GM12878 (cell line): ENCODE measurements around the gene PGBD5. TPM values are rescaled to one million over a fixed set of nuclear protein-coding genes. Genes with fewer than 3 reads are reported as not detected.

Source experiments
- ATAC-seq: fragments of 200-7000 bp; cut with Tn5 transposase; 3 replicates; pipeline ENCODE4 v1.9.1; 2020; ENCODE audit warnings: mild to moderate bottlenecking, moderate library complexity
- BruUV-seq: library from RNA; stranded (reverse); fragments of 400-500 nt; replicated peaks from 2 replicates; lab custom pipeline; 2021; lab: Mats Ljungman, UMichigan
- CTCF ChIA-PET: fragments of 300-600 bp; sonication (Branson Sonifier 250); formaldehyde crosslinking; extraction: SDS; loops from one replicate; lab custom pipeline; 2021; ENCODE audit warnings: inconsistent platforms; lab: Yijun Ruan, JAX
- POLR2A ChIA-PET: fragments of 350-600 bp; formaldehyde crosslinking; extraction: SDS; loops from one replicate; lab custom pipeline; 2021; ENCODE audit warnings: inconsistent platforms; lab: Charles Lee
- RAD21 ChIA-PET: fragments of 300-600 bp; sonication (Branson Sonifier 250); formaldehyde crosslinking; loops from one replicate; lab custom pipeline; 2023; ENCODE audit warnings: antibody characterized with exemption; ENCODE audit not compliant: unreplicated experiment; lab: Charles Lee
- SMC1A ChIA-PET: fragments of 300-600 bp; sonication (Branson Sonifier 250); formaldehyde crosslinking; loops from one replicate; lab custom pipeline; 2023; ENCODE audit not compliant: unreplicated experiment, uncharacterized antibody; lab: Charles Lee
- DNase-seq: peaks from one replicate; pipeline ENCODE4 v3.0.0-alpha.2; 2011; ENCODE audit warnings: low read depth, low spot score
- FAIRE-seq: peaks from 3 replicates; lab custom pipeline; 2011; peaks lifted over from hg19 to GRCh38; lab: Jason Lieb, UNC
- H2AFZ ChIP-seq: 2 replicates; pipeline ENCODE4 v1.6.0; 2011; ENCODE audit warnings: low read depth, low read length, control low read depth; ENCODE audit not compliant: control insufficient read depth
- H3K27ac ChIP-seq: 2 replicates; pipeline ENCODE4 v1.5.1; 2011; ENCODE audit warnings: control low read depth; ENCODE audit not compliant: control insufficient read depth, insufficient read depth
- H3K27me3 ChIP-seq, 2 experiments: replicated peaks in 1 of 2; 2 replicates each; pipeline versions ENCODE4 v1.6.0 to v1.6.1; 2011; ENCODE audit warnings: low read length in 1 of 2; ENCODE audit not compliant: control insufficient read depth in 2 of 2, insufficient read depth in 2 of 2
- H3K36me3 ChIP-seq, 2 experiments: 2 replicates each; pipeline ENCODE4 v1.5.1; 2011; ENCODE audit warnings: low read length in 1 of 2; ENCODE audit not compliant: control insufficient read depth in 2 of 2, insufficient read depth in 2 of 2
- H3K4me1 ChIP-seq: 2 replicates; pipeline ENCODE4 v1.6.1; 2011; ENCODE audit warnings: mild to moderate bottlenecking, low read length, moderate library complexity, mixed read lengths; ENCODE audit not compliant: control insufficient read depth, insufficient read depth
- H3K4me2 ChIP-seq: 2 replicates; pipeline ENCODE4 v1.6.0; 2011; ENCODE audit warnings: control low read depth; ENCODE audit not compliant: control insufficient read depth, insufficient read depth
- H3K4me3 ChIP-seq: fragments of 200-600 bp; sonication (generic); 2 replicates; pipeline ENCODE4 v1.5.1; 2016
- H3K79me2 ChIP-seq: 2 replicates; pipeline ENCODE4 v1.6.0; 2011; ENCODE audit warnings: low read length; ENCODE audit not compliant: control insufficient read depth, insufficient read depth
- H3K9ac ChIP-seq: 2 replicates; pipeline ENCODE4 v1.8.0; 2011; ENCODE audit warnings: low read length, control low read depth, mixed read lengths; ENCODE audit not compliant: control insufficient read depth, insufficient read depth
- H3K9me3 ChIP-seq: replicated peaks from 3 replicates; pipeline ENCODE4 v1.5.1; 2011; ENCODE audit warnings: mild to moderate bottlenecking, low read length; ENCODE audit not compliant: control insufficient read depth, insufficient read depth
- H4K20me1 ChIP-seq: 2 replicates; pipeline ENCODE4 v1.6.0; 2011; ENCODE audit not compliant: control insufficient read depth, insufficient read depth
- BACH1 ChIP-seq: fragments of 450-650 bp; IDR thresholded peaks from 2 replicates; pipeline ENCODE4 v1.6.1; 2017; ENCODE audit warnings: mild to moderate bottlenecking, borderline replicate concordance
- CHD1 ChIP-seq: IDR thresholded peaks from 2 replicates; pipeline ENCODE4 v1.6.1; 2012; ENCODE audit warnings: low read depth, low read length, improper control_type of control experiment
- SIN3A ChIP-seq: IDR thresholded peaks from 2 replicates; pipeline ENCODE4 v1.6.1; 2012; ENCODE audit warnings: low read depth, low read length, improper control_type of control experiment
- SMARCA5 ChIP-seq: fragments of 450-650 bp; IDR thresholded peaks from 2 replicates; pipeline ENCODE4 v1.6.1; 2017; ENCODE audit warnings: mild to moderate bottlenecking
- SMC3 ChIP-seq: IDR thresholded peaks from 2 replicates; pipeline ENCODE4 v1.6.1; 2011; ENCODE audit warnings: low read length, improper control_type of control experiment, borderline replicate concordance
- SREBF1 ChIP-seq: IDR thresholded peaks from 2 replicates; pipeline ENCODE4 v1.6.1; 2012; ENCODE audit warnings: mild to moderate bottlenecking, low read length
- ZNF24 ChIP-seq: fragments of 450-650 bp; IDR thresholded peaks from 2 replicates; pipeline ENCODE4 v1.6.1; 2017; ENCODE audit warnings: antibody characterized with exemption, mild to moderate bottlenecking
- ZNF384 ChIP-seq: IDR thresholded peaks from 2 replicates; pipeline ENCODE4 v1.6.1; 2012; ENCODE audit warnings: low read depth, mild to moderate bottlenecking, low read length, improper control_type of control experiment, borderline replicate concordance
- WGBS: methylation state at CpG from one replicate; pipeline ENCODE4 v1.1.6; 2016; ENCODE audit warnings: low lambda C conversion rate; ENCODE audit not compliant: insufficient replicate concordance, insufficient coverage; ENCODE audit errors: missing lambda C conversion rate; 5-methylcytosine and 5-hydroxymethylcytosine counted together
- in situ Hi-C: fragments of 300-500 bp; cut with MboI; formaldehyde crosslinking; loops from 9 replicates; pipeline ENCODE4 v1.14.3; 2018; ENCODE audit warnings: mixed read lengths
- intact Hi-C: fragments of 100-400 bp; cut with micrococcal nuclease; formaldehyde crosslinking; loops from one replicate; pipeline ENCODE4 v1.14.2; 2022; ENCODE audit not compliant: unreplicated experiment
- polyA plus RNA-seq, 11 experiments: library from polyadenylated mRNA; depleted of rRNA in 4 of 11; unstranded in 6 of 11; stranded (reverse) in 5 of 11; fragments of >200 nt; fragmentation: Nextera tagmentation in 4 of 11; fragmentation: Illumina TruSeq in 1 of 11; extraction: Ambion mirVana in 4 of 11; extraction: Trizol in 1 of 11; gene quantifications; 1 replicate in 1 of 11; 2 replicates in 10 of 11; pipeline versions ENCODE4 v1.2.1 to v1.2.3, GENCODE V29; 2011 to 2016; ENCODE audit warnings: inconsistent platforms in 2 of 11, missing spikeins in 2 of 11, low read depth in 1 of 11
- total RNA-seq, 4 experiments: library from RNA; depleted of rRNA in 3 of 4; stranded (reverse); fragments of >200 nt in 3 of 4; fragmentation: Illumina TruSeq in 1 of 4; extraction: Trizol in 1 of 4; gene quantifications; 2 replicates each; pipeline versions ENCODE4 v1.2.1 to v1.2.3, GENCODE V29; 2013 to 2021
- TF ChIP-seq, protein P1 (sequence below): fragments of 450-650 bp; IDR thresholded peaks from 2 replicates; pipeline ENCODE4 v1.6.1; 2016; ENCODE audit warnings: mild to moderate bottlenecking
- TF ChIP-seq, protein P2 (sequence below): fragments of 450-650 bp; IDR thresholded peaks from 2 replicates; pipeline ENCODE4 v1.6.1; 2017; ENCODE audit warnings: mild to moderate bottlenecking, low read depth, inconsistent platforms; ENCODE audit not compliant: poor library complexity, severe bottlenecking
- TF ChIP-seq, protein P3 (sequence below): IDR thresholded peaks from 2 replicates; pipeline ENCODE4 v1.6.1; 2011; ENCODE audit warnings: borderline replicate concordance, low read depth, mild to moderate bottlenecking, moderate library complexity, mixed read lengths, low read length; ENCODE audit not compliant: insufficient read depth; ENCODE audit errors: extremely low read length

The PGBD5 gene
- total and polyA plus RNA-seq, 10 of the 15 experiments (the other 5 are each of a cell fraction or from before 2014, with no cell fraction given), result 0.03 TPM; not detected in 9

DNA sequence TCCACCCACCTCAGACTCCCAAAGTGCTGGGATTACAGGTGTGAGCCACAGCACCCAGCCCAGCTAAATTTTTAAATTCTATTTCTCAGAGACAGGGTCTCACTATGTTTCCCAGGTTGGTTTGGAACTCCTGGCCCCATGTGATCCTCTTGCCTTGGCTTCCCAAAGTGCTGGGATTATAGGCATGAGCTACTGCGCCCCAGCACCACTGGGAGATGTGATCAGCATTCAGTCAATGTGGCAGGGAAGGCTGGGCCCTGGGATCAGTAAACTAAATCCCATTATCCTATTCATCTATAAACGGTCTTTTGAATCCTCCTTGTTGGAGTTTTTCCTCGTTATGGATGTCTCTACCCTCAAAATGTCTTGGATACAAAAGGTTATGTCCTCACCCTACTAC lies 113.5 kb downstream of the PGBD5 start:
- no peak for ATAC-seq
- H3K79me2 ChIP-seq, result no peaks in the 10 kb centered on the region
- CTCF ChIA-PET, result interaction anchor here (1.5 to 1.6 kb wide), 3 partner anchors 29 to 1054 kb away, joined by 4 to 8 read pairs (median 5); no protein-coding TSS in a partner anchor
- 30% methylated on average over 3 of the region's 3 CpGs for WGBS
- no peak overlapping the region for H3K4me2 ChIP-seq
- no peaks in the 10 kb centered on the region for H3K36me3 ChIP-seq
- no peaks in the 10 kb centered on the region for H3K9me3 ChIP-seq
- no peak for TF ChIP-seq SIN3A
- no peak for TF ChIP-seq CHD1
- TF ChIP-seq SREBF1, result no peak
- no peak for TF ChIP-seq SMC3
- in situ Hi-C loops (loop anchor here (5.0 kb wide), 2 partner anchors 600 to 650 kb away; no protein-coding TSS in a partner anchor), intact Hi-C loops (loop anchor here (10.0 kb wide), 1 partner anchor 1058 kb away; no protein-coding TSS in a partner anchor)
- no peak overlapping the region for H3K27ac ChIP-seq
- H2AFZ ChIP-seq, result no peak overlapping the region
- H3K4me3 ChIP-seq, result no peak overlapping the region
- POLR2A ChIA-PET, result no interaction called here
- DNase-seq, result no peak
- no peaks in the 10 kb centered on the region for H3K4me1 ChIP-seq
- SMC1A ChIA-PET, result no interaction called here
- BruUV-seq, result no TSS peak
- no peaks in the 10 kb centered on the region for H3K27me3 ChIP-seq
- no peak for FAIRE-seq
- RAD21 ChIA-PET, result no interaction called here
- no peak overlapping the region for H3K9ac ChIP-seq
- no peaks in the 10 kb centered on the region for H4K20me1 ChIP-seq

DNA sequence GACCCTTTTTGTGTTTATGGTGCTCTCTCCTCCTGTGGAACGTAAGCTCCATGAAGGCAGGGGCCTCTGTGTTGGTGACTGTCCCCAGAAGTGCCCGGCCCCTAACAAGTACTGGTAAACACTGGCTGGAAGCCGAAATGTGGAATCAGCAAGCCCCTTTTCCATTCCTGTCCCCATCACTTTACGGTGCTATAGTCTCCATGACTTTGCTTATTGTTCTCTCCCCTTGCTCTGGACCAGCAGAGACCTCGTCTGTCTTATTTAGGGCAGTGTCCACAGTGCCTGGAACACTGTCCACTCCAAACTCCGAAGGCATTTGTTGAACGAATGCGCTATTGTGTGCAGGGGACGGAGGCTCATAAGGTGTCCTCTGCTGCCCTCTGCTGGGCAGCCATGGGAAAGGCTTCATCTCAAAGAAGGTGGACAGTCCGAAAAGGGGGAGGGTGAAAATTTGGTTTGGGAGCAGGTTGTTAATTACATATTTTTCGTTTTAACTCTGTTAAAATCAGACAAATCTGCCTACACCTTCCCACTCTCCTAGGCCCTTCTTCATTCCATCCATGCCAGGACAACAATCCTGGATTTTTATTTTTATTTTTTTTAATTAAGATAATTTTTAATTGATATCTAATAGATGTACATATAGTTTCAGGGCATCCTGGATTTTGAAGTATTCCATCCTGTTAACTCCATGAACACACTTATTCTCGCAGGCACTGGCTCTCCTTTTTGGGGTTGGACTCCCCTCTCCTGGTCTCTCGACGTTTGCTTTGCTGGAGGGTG lies 115.6 kb downstream of the PGBD5 start:
- intact Hi-C loops, result loop anchor here (1.0 to 10.0 kb wide), 3 partner anchors 596 to 1056 kb away; no protein-coding TSS in a partner anchor
- DNase-seq, result peak; percentile 11
- CTCF ChIA-PET, result interaction anchor here (0.8 to 2.2 kb wide), 8 partner anchors 8 to 754 kb away, joined by 3 to 10 read pairs (median 4); no protein-coding TSS in a partner anchor
- RAD21 ChIA-PET, result interaction anchor here (1.2 to 1.9 kb wide), 3 partner anchors 597 to 649 kb away, joined by 5 to 7 read pairs (median 5); no protein-coding TSS in a partner anchor
- ATAC-seq, result peak; percentile 89
- Histone ChIP-seq H3K4me2 (no peak overlapping the region), H3K27ac (no peak overlapping the region), H3K9me3 (no peaks in the 10 kb centered on the region), H3K27me3 (no peaks in the 10 kb centered on the region), H3K4me3 (no peak overlapping the region), H3K4me1 (no peaks in the 10 kb centered on the region; the same call in 1 of the 2 replicates), H3K36me3 (no peaks in the 10 kb centered on the region), H2AFZ (no peak overlapping the region), H4K20me1 (no peaks in the 10 kb centered on the region), H3K79me2 (no peaks in the 10 kb centered on the region), H3K9ac (no peak overlapping the region)
- in situ Hi-C loops, result loop anchor here (5.0 kb wide), 2 partner anchors 598 to 648 kb away; no protein-coding TSS in a partner anchor
- FAIRE-seq, result peak; percentile 93
- POLR2A ChIA-PET, result interaction anchor here (0.6 kb wide), 1 partner anchor 21 kb away, joined by 3 read pairs; no protein-coding TSS in a partner anchor
- SMC1A ChIA-PET, result interaction anchor here (1.3 to 2.6 kb wide), 3 partner anchors 594 to 649 kb away, joined by 6 to 9 read pairs (median 8); no protein-coding TSS in a partner anchor
- BruUV-seq, result no TSS peak
- WGBS, result 33% methylated on average over 14 of the region's 14 CpGs
- TF ChIP-seq, protein P1, sequence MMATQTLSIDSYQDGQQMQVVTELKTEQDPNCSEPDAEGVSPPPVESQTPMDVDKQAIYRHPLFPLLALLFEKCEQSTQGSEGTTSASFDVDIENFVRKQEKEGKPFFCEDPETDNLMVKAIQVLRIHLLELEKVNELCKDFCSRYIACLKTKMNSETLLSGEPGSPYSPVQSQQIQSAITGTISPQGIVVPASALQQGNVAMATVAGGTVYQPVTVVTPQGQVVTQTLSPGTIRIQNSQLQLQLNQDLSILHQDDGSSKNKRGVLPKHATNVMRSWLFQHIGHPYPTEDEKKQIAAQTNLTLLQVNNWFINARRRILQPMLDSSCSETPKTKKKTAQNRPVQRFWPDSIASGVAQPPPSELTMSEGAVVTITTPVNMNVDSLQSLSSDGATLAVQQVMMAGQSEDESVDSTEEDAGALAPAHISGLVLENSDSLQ, result no peak
- TF ChIP-seq ZNF384, result no peak
- no peak for TF ChIP-seq BACH1
- TF ChIP-seq ZNF24, result peak; percentile 50; the same call in 1 of the 2 replicates
- TF ChIP-seq, protein P2, sequence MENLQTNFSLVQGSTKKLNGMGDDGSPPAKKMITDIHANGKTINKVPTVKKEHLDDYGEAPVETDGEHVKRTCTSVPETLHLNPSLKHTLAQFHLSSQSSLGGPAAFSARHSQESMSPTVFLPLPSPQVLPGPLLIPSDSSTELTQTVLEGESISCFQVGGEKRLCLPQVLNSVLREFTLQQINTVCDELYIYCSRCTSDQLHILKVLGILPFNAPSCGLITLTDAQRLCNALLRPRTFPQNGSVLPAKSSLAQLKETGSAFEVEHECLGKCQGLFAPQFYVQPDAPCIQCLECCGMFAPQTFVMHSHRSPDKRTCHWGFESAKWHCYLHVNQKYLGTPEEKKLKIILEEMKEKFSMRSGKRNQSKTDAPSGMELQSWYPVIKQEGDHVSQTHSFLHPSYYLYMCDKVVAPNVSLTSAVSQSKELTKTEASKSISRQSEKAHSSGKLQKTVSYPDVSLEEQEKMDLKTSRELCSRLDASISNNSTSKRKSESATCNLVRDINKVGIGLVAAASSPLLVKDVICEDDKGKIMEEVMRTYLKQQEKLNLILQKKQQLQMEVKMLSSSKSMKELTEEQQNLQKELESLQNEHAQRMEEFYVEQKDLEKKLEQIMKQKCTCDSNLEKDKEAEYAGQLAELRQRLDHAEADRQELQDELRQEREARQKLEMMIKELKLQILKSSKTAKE, result peak; percentile 23
- TF ChIP-seq, protein P3, sequence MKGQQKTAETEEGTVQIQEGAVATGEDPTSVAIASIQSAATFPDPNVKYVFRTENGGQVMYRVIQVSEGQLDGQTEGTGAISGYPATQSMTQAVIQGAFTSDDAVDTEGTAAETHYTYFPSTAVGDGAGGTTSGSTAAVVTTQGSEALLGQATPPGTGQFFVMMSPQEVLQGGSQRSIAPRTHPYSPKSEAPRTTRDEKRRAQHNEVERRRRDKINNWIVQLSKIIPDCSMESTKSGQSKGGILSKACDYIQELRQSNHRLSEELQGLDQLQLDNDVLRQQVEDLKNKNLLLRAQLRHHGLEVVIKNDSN, result no peak
- TF ChIP-seq SMARCA5, result peak; percentile 36; the same call in 1 of the 2 replicates
